Heart right ventricle (tissue), 16 donors: ENCODE measurements around the gene RPRD1A. TPM values are rescaled to one million over a fixed set of nuclear protein-coding genes. Genes with fewer than 3 reads are reported as not detected.
A peak's percentile ranks its signal among the peaks of the same experiment; 100 is the strongest.
"Not testable (repeated sequence)": the region's sequence is repeated elsewhere in the genome, so short reads cannot be mapped to it uniquely, and the experiment has no call there.

Experiments
- ATAC-seq, 8 donors: fragments of 200-7000 bp; cut with Tn5 transposase; one replicate each; pipeline ENCODE4 v1.9.1; 2020; ENCODE audit warnings: mild to moderate bottlenecking in 8 of 8, moderate library complexity in 8 of 8, moderate number of reproducible peaks in 1 of 8
- DNase-seq, 2 donors: peaks; one replicate each; pipeline ENCODE4 v3.0.0-alpha.2; 2020
- H3K27ac ChIP-seq, 10 donors: fragments of 200-600 bp; sonication (generic) in 2 of 10; one replicate each; pipeline versions ENCODE4 v1.5.0 to v1.8.0; 2020 to 2022; ENCODE audit warnings: mild to moderate bottlenecking in 3 of 10
- H3K27me3 ChIP-seq, 7 donors: fragments of 200-600 bp; one replicate each; pipeline ENCODE4 v1.8.0; 2021 to 2022; ENCODE audit warnings: mild to moderate bottlenecking in 2 of 7
- H3K36me3 ChIP-seq, 9 donors: fragments of 200-600 bp; sonication (generic) in 1 of 9; one replicate each; pipeline versions ENCODE4 v1.5.0 to v1.8.0; 2020 to 2022; ENCODE audit warnings: mild to moderate bottlenecking in 2 of 9
- H3K4me1 ChIP-seq, 9 donors: fragments of 200-600 bp; sonication (generic) in 1 of 9; one replicate each; pipeline versions ENCODE4 v1.5.0 to v1.8.0; 2020 to 2022; ENCODE audit warnings: mild to moderate bottlenecking in 4 of 9
- H3K4me3 ChIP-seq, 10 donors: fragments of 200-600 bp; sonication (generic) in 2 of 10; one replicate each; pipeline versions ENCODE4 v1.5.0 to v1.8.0; 2020 to 2022; ENCODE audit warnings: mild to moderate bottlenecking in 7 of 10, moderate library complexity in 2 of 10
- H3K9me3 ChIP-seq, 11 donors: fragments of 200-600 bp in 10 of 11; sonication (generic) in 2 of 11; one replicate each; pipeline versions ENCODE4 v1.5.0 to v1.8.0; 2013 to 2022; ENCODE audit warnings: mild to moderate bottlenecking in 2 of 11, control low read depth in 1 of 11, moderate library complexity in 1 of 11
- WGBS, 2 donors: extraction: QIAGEN DNeasy Blood & Tissue Kit; methylation state at CpG; one replicate each; pipeline ENCODE4 v1.1.7; 2013; ENCODE audit warnings: inconsistent platforms in 1 of 2; 5-methylcytosine and 5-hydroxymethylcytosine counted together
- intact Hi-C, 10 donors: fragments of 100-400 bp; cut with DNase I; formaldehyde crosslinking; loops; one replicate each; pipeline versions ENCODE4 v1.11.1 to v1.14.2; 2022
- polyA plus RNA-seq, 2 donors: library from polyadenylated mRNA; stranded (reverse); fragments of 200-250 nt; gene quantifications; one replicate each; pipeline ENCODE4 v1.2.3, GENCODE V29; 2013
- total RNA-seq, 10 donors: library from RNA; stranded (reverse); fragmentation: NEBNext Ultra II Directional in 3 of 10; extraction: Animal tissue kit (Norgen Biotek cat#: 25700) in 3 of 10; gene quantifications; one replicate each; pipeline versions ENCODE4 v1.2.1 to v1.2.4, GENCODE V29; 2021 to 2023
- TF ChIP-seq, protein P1 (sequence below), 9 donors: fragments of 200-600 bp; sonication (generic) in 2 of 9; IDR thresholded peaks; one replicate each; pipeline versions ENCODE4 v1.5.0 to v1.8.0; 2021 to 2022; ENCODE audit warnings: antibody characterized with exemption in 9 of 9, mild to moderate bottlenecking in 5 of 9, moderate library complexity in 1 of 9
- donor health status: Arrhythmogenic right ventricular cardiomyopathy.
- donor health status: ischemic (EF 13 %, LVEDD 7.1; RV severe dilation, severe dysfunction).
- donor health status: healthy with polysubstance abuse.
- donor health status: DM: no; HTN: yes; CAD: no.
- donor health status: DM: no; HTN: no; CAD: no.
- donor health status: ischemic (EF 25% LVEDD 6.9; RV normal size, moderate dysfunction).
- donor health status: ischemic (EF 25% LVEDD 5.7; RV mildly dilated, moderate dysfunction).
- donor health status: healthy.
- donor health status: DM: yes; HTN: yes; CAD: no.
- donor health status: Ischemic cardiomyopathy.
- donor health status: ischemic (EF 35%, LVEDD 5.7; RV mildly dilated, moderate dysfunction).
- donor health status: nonischemic (EF 11% LVEDD 7.7; RV severe dilation, severe dysfunction).
- donor health status: DM: yes; HTN: yes; CAD: no.
- donor health status: PGD.
- donor health status: ischemic (EF 29% LVEDD 5.4; RV normal size, mild dysfunction).
- donor health status: nonischemic (EF 23%, LVEDD 6.1; RV moderate dilation, normal function).

Gene RPRD1A
- total and polyA plus RNA-seq, 12 donors = 21.4 to 51.3 (median 47.2) TPM

DNA sequence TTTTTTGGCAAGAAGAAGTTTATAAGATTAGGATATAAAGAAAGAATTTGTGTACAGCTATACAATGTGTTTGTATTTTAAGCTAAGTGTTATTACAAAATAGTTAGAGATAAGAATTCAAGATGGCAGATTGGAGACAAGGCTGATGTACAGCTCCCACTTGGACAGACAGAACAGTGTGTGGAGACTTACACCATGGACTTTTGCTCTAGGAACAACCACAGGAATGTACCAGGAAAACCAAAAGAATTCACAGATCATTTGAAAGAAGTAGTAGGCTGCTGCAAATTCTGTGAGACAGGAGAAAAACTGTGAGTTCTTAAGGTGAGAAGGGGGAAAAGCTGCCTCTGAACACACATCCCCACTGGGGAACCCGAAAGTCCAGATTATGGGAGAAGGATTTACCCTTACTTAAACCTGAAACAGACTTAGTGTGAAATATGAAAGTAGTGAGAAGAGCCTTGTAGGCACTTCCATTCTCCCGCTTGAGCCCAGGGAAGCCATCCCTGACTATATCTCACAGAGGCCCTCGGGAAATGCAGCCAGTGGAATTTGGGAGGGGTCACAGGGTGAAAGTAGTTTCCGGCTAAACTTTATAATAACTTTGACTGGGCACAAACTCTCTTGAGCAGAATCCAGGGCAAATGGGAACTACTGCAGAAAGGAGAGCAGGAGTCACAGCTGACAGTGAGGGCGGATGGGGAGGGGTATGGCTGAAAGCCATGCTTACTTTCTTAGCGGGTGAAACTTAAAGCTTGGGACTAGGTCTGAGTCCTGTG, 11.6 kb upstream of the RPRD1A start:
- H3K27ac ChIP-seq = no peak overlapping the region
- no peak overlapping the region for H3K4me3 ChIP-seq
- H3K4me1 ChIP-seq = no peaks in the 10 kb centered on the region
- DNase-seq = no peak
- peak in 1 of 8 donors; percentile 29 for ATAC-seq
- intact Hi-C loops = no loop called here
- H3K27me3 ChIP-seq = peaks cover 0 to 14% (median 5%) of the 10 kb centered on the region in 7 donors
- H3K9me3 ChIP-seq = peaks cover 0 to 30% (median 0%) of the 10 kb centered on the region in 11 donors
- WGBS, 2 donors = 82 to 84% methylated on average over 6 of the region's 6 CpGs
- TF ChIP-seq, protein P1, sequence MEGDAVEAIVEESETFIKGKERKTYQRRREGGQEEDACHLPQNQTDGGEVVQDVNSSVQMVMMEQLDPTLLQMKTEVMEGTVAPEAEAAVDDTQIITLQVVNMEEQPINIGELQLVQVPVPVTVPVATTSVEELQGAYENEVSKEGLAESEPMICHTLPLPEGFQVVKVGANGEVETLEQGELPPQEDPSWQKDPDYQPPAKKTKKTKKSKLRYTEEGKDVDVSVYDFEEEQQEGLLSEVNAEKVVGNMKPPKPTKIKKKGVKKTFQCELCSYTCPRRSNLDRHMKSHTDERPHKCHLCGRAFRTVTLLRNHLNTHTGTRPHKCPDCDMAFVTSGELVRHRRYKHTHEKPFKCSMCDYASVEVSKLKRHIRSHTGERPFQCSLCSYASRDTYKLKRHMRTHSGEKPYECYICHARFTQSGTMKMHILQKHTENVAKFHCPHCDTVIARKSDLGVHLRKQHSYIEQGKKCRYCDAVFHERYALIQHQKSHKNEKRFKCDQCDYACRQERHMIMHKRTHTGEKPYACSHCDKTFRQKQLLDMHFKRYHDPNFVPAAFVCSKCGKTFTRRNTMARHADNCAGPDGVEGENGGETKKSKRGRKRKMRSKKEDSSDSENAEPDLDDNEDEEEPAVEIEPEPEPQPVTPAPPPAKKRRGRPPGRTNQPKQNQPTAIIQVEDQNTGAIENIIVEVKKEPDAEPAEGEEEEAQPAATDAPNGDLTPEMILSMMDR (IDR thresholded peaks at IDR 0.05) = no peak
- H3K36me3 ChIP-seq = no peaks in the 10 kb centered on the region

DNA sequence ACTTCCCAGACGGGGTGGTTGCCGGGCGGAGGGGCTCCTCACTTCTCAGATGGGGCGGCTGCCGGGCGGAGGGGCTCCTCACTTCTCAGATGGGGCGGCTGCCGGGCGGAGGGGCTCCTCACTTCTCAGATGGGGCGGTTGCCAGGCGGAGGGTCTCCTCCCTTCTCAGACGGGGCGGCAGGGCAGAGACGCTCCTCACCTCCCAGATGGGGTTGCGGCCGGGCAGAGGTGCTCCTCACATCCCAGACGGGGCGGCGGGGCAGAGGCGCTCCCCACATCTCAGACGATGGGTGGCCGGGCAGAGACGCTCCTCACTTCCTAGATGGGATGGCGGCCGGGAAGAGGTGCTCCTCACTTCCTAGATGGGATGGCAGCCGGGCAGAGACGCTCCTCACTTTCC, 10.4 kb upstream of the RPRD1A start:
- H3K27ac ChIP-seq, DNase-seq, H3K4me3 ChIP-seq, intact Hi-C loops, ATAC-seq, H3K36me3 ChIP-seq, H3K4me1 ChIP-seq: not testable (repeated sequence)
- peaks cover 0 to 24% (median 0%) of the 10 kb centered on the region in 11 donors for H3K9me3 ChIP-seq
- peaks cover 0 to 18% (median 5%) of the 10 kb centered on the region in 7 donors for H3K27me3 ChIP-seq
- 93 to 97% methylated on average over 3 to 22 of the region's 27 CpGs for WGBS, 2 donors

DNA sequence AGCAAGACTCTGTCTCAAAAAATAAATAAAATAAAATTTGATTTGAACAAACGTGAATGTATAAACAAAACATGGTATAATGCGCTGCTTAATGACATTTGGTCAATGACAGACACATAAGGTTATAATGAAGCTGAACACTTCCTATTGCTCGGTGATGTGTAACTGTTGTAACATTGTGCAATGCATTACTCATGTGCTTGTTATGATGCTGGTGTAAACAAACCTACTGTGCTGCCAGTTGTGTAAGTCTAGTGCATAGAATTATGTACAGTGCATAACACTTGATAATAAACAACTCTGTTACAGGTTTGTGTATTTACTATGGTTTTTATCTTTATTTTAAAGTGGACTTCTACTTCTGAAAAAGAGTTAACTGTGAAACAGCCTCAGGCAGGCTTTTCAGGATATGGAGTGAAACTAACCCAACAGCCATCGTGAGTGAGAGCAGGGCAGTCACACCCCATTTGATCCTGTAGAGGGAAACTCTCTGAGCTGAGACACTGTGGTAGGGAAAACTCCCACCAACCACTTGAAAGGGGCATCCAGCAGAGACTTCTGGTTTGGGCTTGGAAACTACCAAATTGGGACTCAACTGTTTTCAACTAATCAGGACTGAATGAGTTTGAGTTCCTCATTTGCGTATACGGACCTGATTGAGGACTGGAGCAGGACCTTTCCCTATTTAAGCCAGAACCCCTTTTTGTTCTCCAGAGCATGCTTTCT, 8.7 kb upstream of the RPRD1A start:
- 75 to 77% methylated on average over 6 of the region's 6 CpGs for WGBS, 2 donors
- Histone ChIP-seq H3K27ac (no peak overlapping the region), H3K4me1 (no peaks in the 10 kb centered on the region), H3K4me3 (no peak overlapping the region), H3K9me3 (peaks cover 0 to 12% (median 0%) of the 10 kb centered on the region in 11 donors), H3K27me3 (peaks cover 0 to 18% (median 10%) of the 10 kb centered on the region in 7 donors), H3K36me3 (no peaks in the 10 kb centered on the region)
- intact Hi-C loops = no loop called here
- no peak for DNase-seq
- TF ChIP-seq, protein P1 (IDR thresholded peaks at IDR 0.05) = no peak
- ATAC-seq = no peak

DNA sequence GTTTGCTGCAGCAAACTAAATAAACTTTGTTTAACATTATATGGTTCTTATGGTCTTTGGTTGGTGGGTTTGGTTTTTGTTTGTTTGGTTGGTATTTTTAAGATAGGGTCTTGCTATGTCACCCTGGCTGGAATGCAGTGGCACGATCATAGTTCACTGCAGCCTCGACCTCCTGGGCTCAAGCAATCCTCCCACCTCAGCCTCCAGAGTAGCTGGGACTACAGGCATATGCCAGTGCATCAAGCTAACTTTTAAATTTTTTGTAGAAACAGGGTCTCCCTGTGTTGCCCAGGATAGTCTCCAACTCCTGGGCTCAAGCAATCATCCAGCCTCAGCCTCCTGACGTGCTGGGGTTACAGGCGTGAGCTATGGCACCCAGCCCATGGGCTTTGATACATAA, 7.1 kb upstream of the RPRD1A start:
- Histone ChIP-seq H3K27ac (no peak overlapping the region), H3K36me3 (no peaks in the 10 kb centered on the region), H3K4me1 (no peaks in the 10 kb centered on the region), H3K4me3 (no peak overlapping the region), H3K27me3 (peaks cover 0 to 20% (median 10%) of the 10 kb centered on the region in 7 donors), H3K9me3 (no peaks in the 10 kb centered on the region)
- TF ChIP-seq, protein P1 (IDR thresholded peaks at IDR 0.05) = no peak
- WGBS, 2 donors = 84 to 87% methylated on average over 4 of the region's 4 CpGs
- ATAC-seq (no peak), DNase-seq (no peak)
- intact Hi-C loops = no loop called here
